Activated T-helper 1 cell treated with anti-CD3 and anti-CD28 coated beads, Interleukin-12 subunit alpha, Interleukin-12 subunit beta, Interleukin-2, Interleukin-4 antibody, amounts not matched to agents 30 ng/mL and 10 ng/mL and 1 ng/mL, durations not matched to agents 14 hours and 24 hours and 36 hours (primary cell): ENCODE measurements around the gene POFUT1. TPM values are rescaled to one million over a fixed set of nuclear protein-coding genes. Genes with fewer than 3 reads are reported as not detected.

Experiments used
- DNase-seq: peaks from one replicate; pipeline ENCODE4 v3.0.0; 2021; ENCODE audit warnings: low spot score
- H3K27ac Mint-ChIP-seq: one replicate; pipeline ENCODE4 v1.8.0; 2021; ENCODE audit warnings: mild to moderate bottlenecking, mixed read lengths
- H3K27me3 Mint-ChIP-seq: one replicate; pipeline ENCODE4 v1.8.0; 2022; ENCODE audit warnings: mild to moderate bottlenecking, moderate library complexity, mixed read lengths; ENCODE audit not compliant: insufficient read depth
- H3K36me3 Mint-ChIP-seq: one replicate; pipeline ENCODE4 v1.8.0; 2021; ENCODE audit warnings: low read depth, mixed read lengths
- H3K4me1 Mint-ChIP-seq: one replicate; pipeline ENCODE4 v1.8.0; 2021; ENCODE audit warnings: low read depth, mixed read lengths
- H3K4me3 Mint-ChIP-seq: one replicate; pipeline ENCODE4 v1.8.0; 2021; ENCODE audit warnings: mild to moderate bottlenecking, moderate library complexity, mixed read lengths
- H3K9me3 Mint-ChIP-seq: one replicate; pipeline ENCODE4 v1.8.0; 2021; ENCODE audit warnings: mixed read lengths
- intact Hi-C: fragments of 100-400 bp; cut with micrococcal nuclease; formaldehyde crosslinking; loops from one replicate; pipeline ENCODE4 v1.15.1; 2024
- total RNA-seq: library from RNA; stranded (reverse); gene quantifications from 2 replicates; pipeline ENCODE4 v1.2.3, GENCODE V29; 2022

The POFUT1 gene
- total RNA-seq, 1 donor from 2014 or later: 73.0 TPM

GRCh38 chr20:32205110-32205842 lies 2.4 kb upstream of the POFUT1 start:
- Mint-ChIP-seq H3K9me3 (no peaks in the 10 kb centered on the region), H3K27me3 (no peaks in the 10 kb centered on the region), H3K27ac (peak overlapping the region; percentile 93), H3K4me3 (peak overlapping the region; percentile 100), H3K4me1 (peaks cover 76% of the 10 kb centered on the region), H3K36me3 (peaks cover 67% of the 10 kb centered on the region)
- no peak for DNase-seq
- intact Hi-C loops: loop anchor here (2.0 to 10.0 kb wide), 5 partner anchors 253 to 1907 kb away; partner anchors contain the start of genes EIF2S2, PDRG1 and RALY

DNA sequence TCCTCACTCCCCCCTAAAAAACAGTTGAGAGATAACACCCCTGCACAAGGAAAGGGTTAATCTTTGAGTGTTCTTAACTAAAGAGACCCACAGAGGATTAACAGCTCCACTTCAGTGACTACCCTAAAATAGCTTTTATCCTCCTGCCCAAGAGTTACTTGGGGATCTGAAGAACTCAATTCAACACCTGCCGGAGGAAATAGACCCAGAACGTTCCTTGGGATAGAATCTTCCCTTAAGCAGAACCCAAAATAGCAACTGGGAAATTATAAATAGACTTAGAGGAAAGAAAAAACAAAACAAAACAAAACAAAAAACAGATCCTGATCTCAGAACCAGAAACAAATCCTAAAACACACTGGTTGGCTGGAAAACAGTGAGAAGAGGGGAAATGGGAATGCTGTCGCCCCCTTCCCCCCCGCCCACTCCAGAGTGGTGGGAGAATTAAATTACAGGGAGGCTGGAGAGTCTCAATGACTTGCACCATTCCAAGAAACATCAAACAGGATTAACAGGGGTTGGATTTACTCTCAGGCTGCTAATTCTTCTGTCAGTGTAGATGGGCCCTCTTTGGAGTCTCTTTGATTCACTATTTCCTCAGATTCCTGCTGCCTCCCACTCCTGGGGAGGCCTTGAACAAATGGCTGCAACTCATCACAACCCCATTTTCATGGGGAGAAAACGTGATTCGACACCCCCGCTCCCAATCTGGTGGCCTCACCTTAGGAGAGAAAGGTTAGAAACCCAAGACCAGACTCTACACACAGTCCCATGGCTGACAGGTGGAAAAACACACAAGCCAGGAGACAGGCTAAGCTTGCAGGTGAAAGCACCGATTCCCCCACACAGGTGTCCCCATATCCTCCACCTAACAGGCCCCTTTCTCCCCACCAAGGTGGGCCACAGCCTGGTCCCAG lies 1.6 kb upstream of the POFUT1 start:
- Mint-ChIP-seq H3K4me1 (peaks cover 80% of the 10 kb centered on the region), H3K4me3 (peak overlapping the region; percentile 100), H3K36me3 (peaks cover 72% of the 10 kb centered on the region), H3K27me3 (no peaks in the 10 kb centered on the region), H3K27ac (peak overlapping the region; percentile 93), H3K9me3 (no peaks in the 10 kb centered on the region)
- intact Hi-C loops: loop anchor here (2.0 to 10.0 kb wide), 5 partner anchors 254 to 1906 kb away; partner anchors contain the start of genes EIF2S2, PDRG1 and RALY
- DNase-seq: no peak

DNA sequence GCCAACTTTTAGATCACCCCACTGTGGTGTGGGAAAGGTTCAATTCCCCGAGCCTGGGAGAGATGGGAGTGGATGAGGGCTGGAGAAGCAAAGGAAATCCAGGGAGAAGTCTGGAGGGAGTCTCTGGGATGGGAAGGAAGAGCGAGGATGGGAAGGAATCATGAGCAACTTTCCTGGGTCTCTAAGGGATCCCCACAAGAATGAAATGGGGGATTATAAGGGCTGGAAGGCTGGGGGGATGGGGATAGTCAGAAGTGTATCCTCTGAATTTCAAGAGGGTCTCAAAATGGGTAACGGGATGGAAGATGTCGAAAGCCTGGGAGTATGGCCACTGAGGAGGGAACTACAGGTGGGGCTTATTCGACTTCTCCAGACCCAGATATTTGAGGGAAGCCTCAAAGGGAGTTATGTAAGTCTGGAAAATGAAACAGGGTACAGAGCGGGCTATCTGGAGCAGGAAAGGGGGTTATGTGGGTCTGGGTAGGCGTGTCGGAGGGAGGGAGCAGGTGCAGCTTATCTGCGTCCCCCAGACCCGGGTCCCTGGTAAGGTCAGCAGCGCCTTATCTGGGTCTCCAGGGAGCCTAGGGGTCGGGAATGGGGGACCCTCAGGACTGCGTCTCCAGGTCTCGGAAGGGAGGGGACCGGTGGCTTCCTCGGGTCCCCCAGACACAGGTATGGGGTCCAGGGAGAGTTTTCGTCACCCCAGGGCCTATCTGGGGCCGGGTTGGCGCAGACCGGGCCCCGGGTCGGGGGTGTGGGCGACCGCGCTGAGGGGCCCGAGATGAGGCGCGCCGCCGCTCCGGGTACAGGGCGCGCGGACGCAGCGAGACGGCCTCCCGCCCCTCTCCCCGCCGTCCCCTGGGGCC lies 687 bp upstream of the POFUT1 start:
- Mint-ChIP-seq H3K4me1 (peaks cover 86% of the 10 kb centered on the region), H3K4me3 (peak overlapping the region; percentile 100), H3K27ac (peak overlapping the region; percentile 93), H3K9me3 (no peaks in the 10 kb centered on the region), H3K27me3 (no peaks in the 10 kb centered on the region), H3K36me3 (peaks cover 73% of the 10 kb centered on the region)
- intact Hi-C loops: loop anchor here (1.0 to 10.0 kb wide), 9 partner anchors 25 to 1905 kb away; partner anchors contain the start of genes ASXL1, EIF2S2, KIF3B and PDRG1
- DNase-seq: no peak

DNA sequence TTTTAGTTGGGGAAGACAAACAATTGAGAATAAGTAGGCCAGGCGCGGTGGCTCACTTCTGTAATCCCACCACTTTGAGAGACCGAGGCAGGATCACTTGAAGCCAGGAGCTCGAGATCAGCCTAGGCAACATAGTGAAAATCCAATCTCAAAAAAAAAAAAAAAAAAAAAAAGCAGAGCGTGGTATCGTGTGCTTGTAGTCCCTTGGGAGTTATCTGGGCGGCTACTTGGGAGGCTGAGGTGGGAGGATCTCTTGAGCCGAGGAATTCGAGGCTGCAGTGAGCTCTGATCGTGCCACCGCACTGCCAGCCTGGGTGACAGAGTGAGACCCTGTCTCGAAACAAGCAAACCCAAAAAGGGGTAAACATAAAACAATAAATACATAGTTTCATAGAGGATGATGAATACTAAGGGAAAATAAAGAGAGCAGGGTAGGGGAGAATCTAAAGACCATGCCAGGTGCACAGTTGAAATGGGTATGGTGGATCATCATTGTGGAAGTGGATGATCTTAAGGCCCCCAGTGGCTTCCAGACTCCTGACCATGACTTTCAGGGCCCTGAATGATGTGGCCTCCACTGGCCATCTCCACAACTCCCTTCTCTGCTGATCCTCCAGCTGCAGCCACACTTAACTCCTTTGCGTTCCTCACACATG lies 947 bp downstream of the POFUT1 start:
- H3K4me3 Mint-ChIP-seq: peak overlapping the region; percentile 91
- intact Hi-C loops: loop anchor here (5.0 to 10.0 kb wide), 4 partner anchors 256 to 1904 kb away; partner anchors contain the start of genes EIF2S2, PDRG1 and RALY
- no peaks in the 10 kb centered on the region for H3K27me3 Mint-ChIP-seq
- peaks cover 73% of the 10 kb centered on the region for H3K4me1 Mint-ChIP-seq
- DNase-seq: no peak
- no peaks in the 10 kb centered on the region for H3K9me3 Mint-ChIP-seq
- peak overlapping the region; percentile 79 for H3K27ac Mint-ChIP-seq
- H3K36me3 Mint-ChIP-seq: peaks cover 62% of the 10 kb centered on the region

DNA sequence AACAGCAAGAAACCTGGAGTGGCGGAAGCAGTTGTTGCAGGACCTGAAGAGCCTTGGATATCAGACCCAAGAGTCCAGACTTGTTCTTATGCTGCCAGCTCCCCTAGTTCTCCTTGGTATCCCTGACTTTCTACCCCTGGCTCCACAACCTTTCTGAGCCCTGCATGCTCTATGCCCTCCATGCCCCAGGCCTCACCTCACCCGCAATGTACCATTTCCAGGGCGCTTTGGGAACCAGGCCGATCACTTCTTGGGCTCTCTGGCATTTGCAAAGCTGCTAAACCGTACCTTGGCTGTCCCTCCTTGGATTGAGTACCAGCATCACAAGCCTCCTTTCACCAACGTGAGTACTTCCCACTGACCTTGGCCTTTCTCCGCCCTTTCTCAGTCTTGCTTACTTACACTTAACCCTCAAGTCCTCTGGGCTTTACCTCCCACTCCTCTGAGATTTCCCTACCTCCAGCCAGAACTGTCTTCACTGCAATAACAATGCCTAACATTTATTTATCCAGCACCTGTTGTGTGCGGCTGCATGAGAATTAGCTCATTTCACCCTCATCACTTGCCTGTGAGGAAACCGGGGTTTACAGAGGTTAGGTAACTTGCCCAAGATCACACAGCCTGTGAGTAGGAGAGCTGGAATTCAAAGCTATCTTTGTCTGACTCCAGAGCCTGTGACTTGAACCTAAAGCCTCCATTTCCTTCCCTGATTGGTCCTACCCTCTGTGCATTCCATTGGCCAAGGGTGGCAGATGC lies 2.3 kb downstream of the POFUT1 start:
- peaks cover 59% of the 10 kb centered on the region for H3K4me1 Mint-ChIP-seq
- H3K9me3 Mint-ChIP-seq: no peaks in the 10 kb centered on the region
- intact Hi-C loops: loop anchor here (5.0 to 10.0 kb wide), 4 partner anchors 258 to 1902 kb away; partner anchors contain the start of genes EIF2S2, PDRG1 and RALY
- H3K27me3 Mint-ChIP-seq: no peaks in the 10 kb centered on the region
- H3K36me3 Mint-ChIP-seq: peaks cover 53% of the 10 kb centered on the region
- peak overlapping the region; percentile 91 for H3K4me3 Mint-ChIP-seq
- no peak for DNase-seq
- H3K27ac Mint-ChIP-seq: peak overlapping the region; percentile 82

DNA sequence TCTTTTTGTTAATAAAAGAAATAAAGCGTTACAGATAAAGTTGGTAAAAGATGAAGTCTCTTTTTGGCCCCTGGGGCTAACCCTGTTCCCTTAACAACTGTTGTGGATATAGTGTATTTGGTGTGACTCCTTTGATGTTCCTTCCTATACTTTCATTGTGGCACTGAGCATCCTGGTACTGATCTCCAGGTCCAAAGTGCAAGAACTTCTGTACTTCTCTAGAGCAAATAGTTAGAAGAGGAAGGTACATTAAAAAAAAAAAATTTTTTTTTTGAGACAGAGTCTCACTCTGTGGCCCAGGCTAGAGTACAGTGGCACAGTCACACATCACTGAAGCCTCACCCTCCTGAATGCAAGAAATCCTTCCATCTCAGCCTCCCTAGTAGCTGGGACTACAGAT lies 6.2 kb downstream of the POFUT1 start:
- Mint-ChIP-seq H3K36me3 (peaks cover 58% of the 10 kb centered on the region), H3K9me3 (no peaks in the 10 kb centered on the region), H3K27ac (no peak overlapping the region), H3K4me1 (peaks cover 41% of the 10 kb centered on the region), H3K4me3 (no peak overlapping the region), H3K27me3 (no peaks in the 10 kb centered on the region)
- intact Hi-C loops: no loop called here
- DNase-seq: no peak

DNA sequence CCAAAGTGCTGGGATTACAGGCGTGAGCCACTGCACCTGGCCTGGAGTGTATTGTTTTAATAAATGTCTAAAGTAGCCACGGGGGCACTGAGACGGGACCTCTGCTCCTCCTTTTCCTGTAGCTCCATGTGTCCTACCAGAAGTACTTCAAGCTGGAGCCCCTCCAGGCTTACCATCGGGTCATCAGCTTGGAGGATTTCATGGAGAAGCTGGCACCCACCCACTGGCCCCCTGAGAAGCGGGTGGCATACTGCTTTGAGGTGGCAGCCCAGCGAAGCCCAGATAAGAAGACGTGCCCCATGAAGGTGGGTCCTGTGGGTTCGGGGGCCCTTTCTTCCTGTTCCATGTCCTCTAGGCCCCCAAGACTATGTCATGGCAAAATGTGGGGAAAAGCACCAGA lies 7.5 kb downstream of the POFUT1 start:
- no peak overlapping the region for H3K4me3 Mint-ChIP-seq
- intact Hi-C loops: no loop called here
- peaks cover 52% of the 10 kb centered on the region for H3K36me3 Mint-ChIP-seq
- peaks cover 32% of the 10 kb centered on the region for H3K4me1 Mint-ChIP-seq
- no peak overlapping the region for H3K27ac Mint-ChIP-seq
- DNase-seq: no peak
- H3K9me3 Mint-ChIP-seq: no peaks in the 10 kb centered on the region
- H3K27me3 Mint-ChIP-seq: no peaks in the 10 kb centered on the region

- intact Hi-C loops: no loop called here
- no peak for DNase-seq
- H3K4me1 Mint-ChIP-seq: peaks cover 26% of the 10 kb centered on the region
- peaks cover 48% of the 10 kb centered on the region for H3K36me3 Mint-ChIP-seq
- H3K9me3 Mint-ChIP-seq: no peaks in the 10 kb centered on the region
- H3K27me3 Mint-ChIP-seq: no peaks in the 10 kb centered on the region
- H3K4me3 Mint-ChIP-seq: no peak overlapping the region
- no peak overlapping the region for H3K27ac Mint-ChIP-seq
Measured at GRCh38 chr20:32215729-32216128, 8.0 kb downstream of the POFUT1 start.

DNA sequence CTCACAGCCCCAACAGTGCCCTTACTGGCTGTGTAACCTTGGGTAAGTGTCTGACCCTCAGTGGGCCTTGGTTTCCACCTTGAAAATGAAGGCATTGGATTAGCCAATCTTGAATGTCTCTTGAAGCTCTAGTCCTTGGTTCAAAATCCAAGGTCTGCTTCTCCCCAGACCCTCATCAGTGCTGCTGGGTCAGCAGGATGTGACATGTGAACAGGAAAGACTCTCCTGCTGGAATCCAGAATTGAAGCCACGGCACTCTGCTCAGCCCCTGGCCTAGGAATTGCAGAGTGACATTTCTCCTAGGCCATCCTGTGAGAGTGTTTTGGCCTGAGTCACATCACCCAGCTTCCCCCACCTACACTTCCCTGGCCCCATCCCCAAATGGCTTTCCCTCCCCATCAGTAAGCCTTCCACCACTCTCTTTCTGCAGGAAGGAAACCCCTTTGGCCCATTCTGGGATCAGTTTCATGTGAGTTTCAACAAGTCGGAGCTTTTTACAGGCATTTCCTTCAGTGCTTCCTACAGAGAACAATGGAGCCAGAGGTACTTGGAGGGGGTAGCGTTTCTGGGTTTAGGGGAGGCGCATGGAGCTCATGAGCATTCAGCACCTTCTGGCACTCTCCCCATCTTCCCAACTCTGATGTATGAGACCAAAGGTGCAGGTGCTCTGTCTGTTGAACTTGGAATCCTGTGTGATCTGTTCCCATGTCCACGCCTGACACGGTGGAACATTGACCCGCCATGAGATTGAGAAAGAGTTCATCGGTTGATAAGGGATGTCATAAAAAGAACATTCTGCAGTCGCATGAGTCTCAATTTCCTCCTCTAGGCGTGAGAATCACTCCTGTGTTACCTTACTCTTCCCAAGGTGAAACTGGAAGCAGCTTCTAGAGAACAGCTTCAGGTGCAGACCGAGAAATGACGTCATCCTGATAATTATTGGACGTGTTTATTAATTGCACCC lies 8.8 kb downstream of the POFUT1 start:
- intact Hi-C loops: no loop called here
- Mint-ChIP-seq H3K4me1 (peaks cover 18% of the 10 kb centered on the region), H3K36me3 (peaks cover 49% of the 10 kb centered on the region), H3K27me3 (no peaks in the 10 kb centered on the region), H3K4me3 (no peak overlapping the region), H3K9me3 (no peaks in the 10 kb centered on the region), H3K27ac (no peak overlapping the region)
- no peak for DNase-seq

- Mint-ChIP-seq H3K36me3 (peaks cover 47% of the 10 kb centered on the region), H3K4me1 (peaks cover 9% of the 10 kb centered on the region), H3K27ac (no peak overlapping the region)
Measured at GRCh38 chr20:32218156-32218900, 10.6 kb downstream of the POFUT1 start.

More at GRCh38 chr20:32218156-32218900, 10.6 kb downstream of the POFUT1 start:
- no peaks in the 10 kb centered on the region for H3K27me3 Mint-ChIP-seq
- intact Hi-C loops: no loop called here
- DNase-seq: no peak
- no peaks in the 10 kb centered on the region for H3K9me3 Mint-ChIP-seq
- H3K4me3 Mint-ChIP-seq: no peak overlapping the region
